WTC11 (cell line): ENCODE results near the gene SPNS1. TPM values are rescaled to one million over a fixed set of nuclear protein-coding genes. Genes with fewer than 3 reads are reported as not detected.

Experiments used
- ATAC-seq: fragments of 200-7000 bp; cut with Tn5 transposase; 2 replicates; pipeline ENCODE4 v1.10.0; 2021; ENCODE audit warnings: mild to moderate bottlenecking, moderate library complexity
- CTCF ChIA-PET: fragments of 300-600 bp; sonication (Branson Sonifier 250); formaldehyde crosslinking; loops from one replicate; lab custom pipeline; 2021; ENCODE audit warnings: antibody characterized with exemption; lab: Charles Lee
- POLR2A ChIA-PET: fragments of 350-600 bp; sonication (Branson Sonifier 250); formaldehyde crosslinking; loops from one replicate; lab custom pipeline; 2021; ENCODE audit warnings: antibody characterized with exemption; lab: Charles Lee
- DNase-seq: peaks from one replicate; pipeline ENCODE4 v3.0.0; 2021; ENCODE audit warnings: low spot score
- H3K27ac Mint-ChIP-seq: 2 replicates; pipeline ENCODE4 v1.8.0; 2021; ENCODE audit warnings: mixed read lengths
- H3K27me3 Mint-ChIP-seq: 2 replicates; pipeline ENCODE4 v1.8.0; 2021; ENCODE audit warnings: low read depth, mild to moderate bottlenecking, moderate library complexity, mixed read lengths
- H3K36me3 Mint-ChIP-seq: 2 replicates; pipeline ENCODE4 v1.8.0; 2021; ENCODE audit warnings: mixed read lengths
- H3K4me1 Mint-ChIP-seq: 2 replicates; pipeline ENCODE4 v1.8.0; 2022; ENCODE audit warnings: mixed read lengths
- H3K4me3 Mint-ChIP-seq: 2 replicates; pipeline ENCODE4 v1.8.0; 2021; ENCODE audit warnings: mild to moderate bottlenecking, moderate library complexity, mixed read lengths
- H3K9me3 Mint-ChIP-seq: 2 replicates; pipeline ENCODE4 v1.8.0; 2021; ENCODE audit warnings: mixed read lengths
- ATF6 ChIP-seq: sonication (generic); formaldehyde crosslinking; IDR thresholded peaks from 2 replicates; pipeline ENCODE4 v1.8.1; 2023; ENCODE audit warnings: mild to moderate bottlenecking, missing genetic modification reagents
- CBFB ChIP-seq: sonication (generic); formaldehyde crosslinking; IDR thresholded peaks from 2 replicates; pipeline ENCODE4 v1.8.1; 2022; ENCODE audit warnings: mild to moderate bottlenecking, low read depth, missing genetic modification reagents
- E2F1 ChIP-seq: sonication (generic); formaldehyde crosslinking; IDR thresholded peaks from 2 replicates; pipeline ENCODE4 v1.8.0; 2022; ENCODE audit warnings: mild to moderate bottlenecking, missing genetic modification reagents
- E2F4 ChIP-seq: sonication (generic); formaldehyde crosslinking; IDR thresholded peaks from 2 replicates; pipeline ENCODE4 v1.8.1; 2022; ENCODE audit warnings: low read depth, mild to moderate bottlenecking, moderate library complexity, missing genetic modification reagents, borderline replicate concordance
- FOXP1 ChIP-seq: sonication (generic); formaldehyde crosslinking; IDR thresholded peaks from 2 replicates; pipeline ENCODE4 v1.8.0; 2022; ENCODE audit warnings: missing genetic modification reagents, mild to moderate bottlenecking, moderate library complexity, borderline replicate concordance
- KAT7 ChIP-seq: sonication (generic); formaldehyde crosslinking; IDR thresholded peaks from 2 replicates; pipeline ENCODE4 v1.8.1; 2023; ENCODE audit warnings: missing genetic modification reagents, mild to moderate bottlenecking, borderline replicate concordance
- MXD4 ChIP-seq: fragments of 250-450 bp; sonication (Bioruptor Pico); IDR thresholded peaks from 2 replicates; pipeline ENCODE4 v1.8.0; 2021; ENCODE audit warnings: mild to moderate bottlenecking, moderate library complexity, borderline replicate concordance
- NFE2L1 ChIP-seq: sonication (generic); formaldehyde crosslinking; IDR thresholded peaks from 2 replicates; pipeline ENCODE4 v1.8.1; 2023; ENCODE audit warnings: missing genetic modification reagents
- NR1H2 ChIP-seq: sonication (generic); formaldehyde crosslinking; IDR thresholded peaks from 2 replicates; pipeline ENCODE4 v1.9.0; 2021; ENCODE audit warnings: mild to moderate bottlenecking, moderate library complexity, missing genetic modification reagents
- PRDM15 ChIP-seq: sonication (generic); formaldehyde crosslinking; IDR thresholded peaks from 2 replicates; pipeline ENCODE4 v1.8.0; 2022; ENCODE audit warnings: missing genetic modification reagents
- SMAD3 ChIP-seq: sonication (generic); formaldehyde crosslinking; IDR thresholded peaks from 2 replicates; pipeline ENCODE4 v1.8.0; 2022; ENCODE audit warnings: missing genetic modification reagents, mild to moderate bottlenecking, borderline replicate concordance
- SMAD4 ChIP-seq: sonication (generic); formaldehyde crosslinking; IDR thresholded peaks from 2 replicates; pipeline ENCODE4 v1.8.0; 2022; ENCODE audit warnings: mild to moderate bottlenecking, missing genetic modification reagents
- TEAD1 ChIP-seq: sonication (generic); formaldehyde crosslinking; IDR thresholded peaks from 2 replicates; pipeline ENCODE4 v1.8.0; 2022; ENCODE audit warnings: mild to moderate bottlenecking, missing genetic modification reagents
- ZBTB43 ChIP-seq: sonication (generic); formaldehyde crosslinking; IDR thresholded peaks from 2 replicates; pipeline ENCODE4 v1.8.1; 2023; ENCODE audit warnings: mild to moderate bottlenecking, missing genetic modification reagents
- ZNF396 ChIP-seq: fragments of 250-450 bp; sonication (Bioruptor Pico); IDR thresholded peaks from 2 replicates; pipeline ENCODE4 v1.8.0; 2021; ENCODE audit warnings: mild to moderate bottlenecking, moderate library complexity, borderline replicate concordance
- total RNA-seq: library from RNA; stranded (reverse); gene quantifications from 3 replicates; pipeline ENCODE4 v1.2.3, GENCODE V29; 2021
- TF ChIP-seq, protein P1 (sequence below): fragments of 250-450 bp; sonication (Bioruptor Pico); IDR thresholded peaks from 2 replicates; pipeline ENCODE4 v1.9.0; 2021; ENCODE audit warnings: moderate library complexity, mild to moderate bottlenecking, inconsistent platforms, borderline replicate concordance
- TF ChIP-seq, protein P2 (sequence below): sonication (generic); formaldehyde crosslinking; IDR thresholded peaks from 2 replicates; pipeline ENCODE4 v1.8.1; 2023; ENCODE audit warnings: mild to moderate bottlenecking, missing genetic modification reagents, borderline replicate concordance
- TF ChIP-seq, protein P3 (sequence below): fragments of 250-450 bp; sonication (Bioruptor Pico); IDR thresholded peaks from 2 replicates; pipeline ENCODE4 v1.9.0; 2021; ENCODE audit warnings: mild to moderate bottlenecking
- TF ChIP-seq, protein P4 (sequence below): sonication (generic); formaldehyde crosslinking; IDR thresholded peaks from 2 replicates; pipeline ENCODE4 v1.8.1; 2023; ENCODE audit warnings: mild to moderate bottlenecking, moderate library complexity, missing genetic modification reagents

SPNS1 gene
- total RNA-seq, 1 experiment from 2014 or later: 64.4 TPM

GRCh38 chr16:29014561-29015069, 40.0 kb downstream of the SPNS1 start (continued):
- TF ChIP-seq, protein P1, sequence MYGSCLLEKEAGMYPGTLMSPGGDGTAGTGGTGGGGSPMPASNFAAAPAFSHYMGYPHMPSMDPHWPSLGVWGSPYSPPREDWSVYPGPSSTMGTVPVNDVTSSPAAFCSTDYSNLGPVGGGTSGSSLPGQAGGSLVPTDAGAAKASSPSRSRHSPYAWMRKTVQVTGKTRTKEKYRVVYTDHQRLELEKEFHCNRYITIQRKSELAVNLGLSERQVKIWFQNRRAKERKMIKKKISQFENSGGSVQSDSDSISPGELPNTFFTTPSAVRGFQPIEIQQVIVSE (CRISPR knock-in tag): no peak
- TF ChIP-seq FOXP1 (no peak), NFE2L1 (CRISPR knock-in tag) (no peak), E2F1 (CRISPR knock-in tag) (no peak)

- H3K36me3 Mint-ChIP-seq: no peaks in the 10 kb centered on the region
- ChIA-PET POLR2A (interaction anchor here (0.6 kb wide), 1 partner anchor 54 kb away, joined by 3 read pairs; no protein-coding TSS in a partner anchor), CTCF (interaction anchor here (2.7 kb wide), 1 partner anchor 11 kb away, joined by 15 read pairs; no protein-coding TSS in a partner anchor)
- no peaks in the 10 kb centered on the region for H3K27me3 Mint-ChIP-seq
- ATAC-seq (no peak), DNase-seq (no peak)
- no peak overlapping the region for H3K4me3 Mint-ChIP-seq
- no peaks in the 10 kb centered on the region for H3K4me1 Mint-ChIP-seq
- H3K9me3 Mint-ChIP-seq: no peaks in the 10 kb centered on the region
- H3K27ac Mint-ChIP-seq: no peak overlapping the region
- TF ChIP-seq, protein P2, sequence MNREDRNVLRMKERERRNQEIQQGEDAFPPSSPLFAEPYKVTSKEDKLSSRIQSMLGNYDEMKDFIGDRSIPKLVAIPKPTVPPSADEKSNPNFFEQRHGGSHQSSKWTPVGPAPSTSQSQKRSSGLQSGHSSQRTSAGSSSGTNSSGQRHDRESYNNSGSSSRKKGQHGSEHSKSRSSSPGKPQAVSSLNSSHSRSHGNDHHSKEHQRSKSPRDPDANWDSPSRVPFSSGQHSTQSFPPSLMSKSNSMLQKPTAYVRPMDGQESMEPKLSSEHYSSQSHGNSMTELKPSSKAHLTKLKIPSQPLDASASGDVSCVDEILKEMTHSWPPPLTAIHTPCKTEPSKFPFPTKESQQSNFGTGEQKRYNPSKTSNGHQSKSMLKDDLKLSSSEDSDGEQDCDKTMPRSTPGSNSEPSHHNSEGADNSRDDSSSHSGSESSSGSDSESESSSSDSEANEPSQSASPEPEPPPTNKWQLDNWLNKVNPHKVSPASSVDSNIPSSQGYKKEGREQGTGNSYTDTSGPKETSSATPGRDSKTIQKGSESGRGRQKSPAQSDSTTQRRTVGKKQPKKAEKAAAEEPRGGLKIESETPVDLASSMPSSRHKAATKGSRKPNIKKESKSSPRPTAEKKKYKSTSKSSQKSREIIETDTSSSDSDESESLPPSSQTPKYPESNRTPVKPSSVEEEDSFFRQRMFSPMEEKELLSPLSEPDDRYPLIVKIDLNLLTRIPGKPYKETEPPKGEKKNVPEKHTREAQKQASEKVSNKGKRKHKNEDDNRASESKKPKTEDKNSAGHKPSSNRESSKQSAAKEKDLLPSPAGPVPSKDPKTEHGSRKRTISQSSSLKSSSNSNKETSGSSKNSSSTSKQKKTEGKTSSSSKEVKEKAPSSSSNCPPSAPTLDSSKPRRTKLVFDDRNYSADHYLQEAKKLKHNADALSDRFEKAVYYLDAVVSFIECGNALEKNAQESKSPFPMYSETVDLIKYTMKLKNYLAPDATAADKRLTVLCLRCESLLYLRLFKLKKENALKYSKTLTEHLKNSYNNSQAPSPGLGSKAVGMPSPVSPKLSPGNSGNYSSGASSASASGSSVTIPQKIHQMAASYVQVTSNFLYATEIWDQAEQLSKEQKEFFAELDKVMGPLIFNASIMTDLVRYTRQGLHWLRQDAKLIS (CRISPR knock-in tag): no peak
- no peak for TF ChIP-seq ATF6 (CRISPR knock-in tag)
- TF ChIP-seq ZBTB43 (CRISPR knock-in tag): no peak
- no peak for TF ChIP-seq KAT7 (CRISPR knock-in tag)
- TF ChIP-seq, protein P3, sequence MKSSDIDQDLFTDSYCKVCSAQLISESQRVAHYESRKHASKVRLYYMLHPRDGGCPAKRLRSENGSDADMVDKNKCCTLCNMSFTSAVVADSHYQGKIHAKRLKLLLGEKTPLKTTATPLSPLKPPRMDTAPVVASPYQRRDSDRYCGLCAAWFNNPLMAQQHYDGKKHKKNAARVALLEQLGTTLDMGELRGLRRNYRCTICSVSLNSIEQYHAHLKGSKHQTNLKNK (CRISPR knock-in tag): no peak
- no peak for TF ChIP-seq TEAD1 (CRISPR knock-in tag)
- TF ChIP-seq PRDM15 (CRISPR knock-in tag): no peak
- no peak for TF ChIP-seq MXD4 (CRISPR knock-in tag)
- TF ChIP-seq SMAD3 (CRISPR knock-in tag): no peak
- TF ChIP-seq CBFB (CRISPR knock-in tag): no peak
- TF ChIP-seq, protein P4, sequence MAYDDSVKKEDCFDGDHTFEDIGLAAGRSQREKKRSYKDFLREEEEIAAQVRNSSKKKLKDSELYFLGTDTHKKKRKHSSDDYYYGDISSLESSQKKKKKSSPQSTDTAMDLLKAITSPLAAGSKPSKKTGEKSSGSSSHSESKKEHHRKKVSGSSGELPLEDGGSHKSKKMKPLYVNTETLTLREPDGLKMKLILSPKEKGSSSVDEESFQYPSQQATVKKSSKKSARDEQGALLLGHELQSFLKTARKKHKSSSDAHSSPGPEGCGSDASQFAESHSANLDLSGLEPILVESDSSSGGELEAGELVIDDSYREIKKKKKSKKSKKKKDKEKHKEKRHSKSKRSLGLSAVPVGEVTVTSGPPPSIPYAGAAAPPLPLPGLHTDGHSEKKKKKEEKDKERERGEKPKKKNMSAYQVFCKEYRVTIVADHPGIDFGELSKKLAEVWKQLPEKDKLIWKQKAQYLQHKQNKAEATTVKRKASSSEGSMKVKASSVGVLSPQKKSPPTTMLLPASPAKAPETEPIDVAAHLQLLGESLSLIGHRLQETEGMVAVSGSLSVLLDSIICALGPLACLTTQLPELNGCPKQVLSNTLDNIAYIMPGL: no peak
- no peak for TF ChIP-seq NR1H2 (CRISPR knock-in tag)
- no peak for TF ChIP-seq E2F4 (CRISPR knock-in tag)
- TF ChIP-seq SMAD4: no peak
- TF ChIP-seq ZNF396: no peak
Observed at GRCh38 chr16:29022196-29022595, 47.6 kb downstream of the SPNS1 start.
